ENCODE measurements around the gene COL5A1. TPM values are rescaled to one million over a fixed set of nuclear protein-coding genes. Genes with fewer than 3 reads are reported as not detected.

The COL5A1 gene
- polyA plus RNA-seq, 1 donor (not counting 4 experiments of a cell fraction or from before 2014, with no cell fraction given) = 3.1 TPM

DNA sequence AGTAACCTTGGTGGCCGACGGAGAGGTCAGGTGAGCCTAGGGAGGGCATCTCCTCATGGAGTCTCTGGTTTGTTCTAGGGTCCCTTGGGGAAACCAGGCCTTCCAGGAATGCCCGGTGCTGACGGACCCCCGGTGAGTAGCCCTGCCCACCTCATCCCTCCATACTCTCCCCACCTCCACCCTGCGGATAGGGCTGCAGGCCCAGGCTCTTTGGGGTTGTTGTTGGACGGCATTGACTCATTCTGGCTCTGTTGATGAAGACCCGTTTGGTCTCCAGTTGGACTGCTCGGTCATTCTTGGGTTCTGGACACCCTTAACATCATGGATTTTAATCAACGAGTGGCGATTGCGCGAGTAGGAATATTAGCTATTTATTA lies 126.7 kb downstream of the COL5A1 start:
- H3K4me2 ChIP-seq (ENCODE audit: control insufficient read depth, extremely low read depth, insufficient read depth, low read depth, low read length) = no peak overlapping the region
- H3K79me2 ChIP-seq (ENCODE audit: control insufficient read depth, insufficient read depth, low read length) = no peaks in the 10 kb centered on the region
- FAIRE-seq (no peak), DNase-seq (ENCODE audit: low read depth, low spot score) (no peak)
- H3K9me1 ChIP-seq (ENCODE audit: control insufficient read depth, extremely low read depth, insufficient read depth, low read length) = no peaks in the 10 kb centered on the region
- H3K27ac ChIP-seq (ENCODE audit: control insufficient read depth, insufficient read depth, low read length) = no peak overlapping the region
- H4K20me1 ChIP-seq (ENCODE audit: control insufficient read depth, extremely low read depth, insufficient read depth, low read length) = no peaks in the 10 kb centered on the region
- H3K27me3 ChIP-seq (ENCODE audit: control insufficient read depth, extremely low read depth, insufficient read depth, low read length) = no peaks in the 10 kb centered on the region
- dilution Hi-C loops (cut with MboI; ENCODE audit: extremely low pct_ligation_motif_present, low sequenced_read_pairs) = no loop called here
- peaks cover 6% of the 10 kb centered on the region for H3K4me1 ChIP-seq (ENCODE audit: control insufficient read depth, extremely low read depth, insufficient read depth, low read length)
- no peak overlapping the region for H3K9ac ChIP-seq (ENCODE audit: control insufficient read depth, extremely low read depth, insufficient read depth, low read length)
- H3K36me3 ChIP-seq (ENCODE audit: control insufficient read depth in 2 of 2, extremely low read depth in 1 of 2, insufficient read depth in 2 of 2, low read length in 2 of 2) = peaks cover 0 to 2% of the 10 kb centered on the region in 2 experiments
- H2AFZ ChIP-seq (ENCODE audit: control insufficient read depth, low read length) = no peak overlapping the region
- H3K9me3 ChIP-seq (ENCODE audit: control insufficient read depth, low read depth, low read length) = no peaks in the 10 kb centered on the region
- TF ChIP-seq, protein P1, sequence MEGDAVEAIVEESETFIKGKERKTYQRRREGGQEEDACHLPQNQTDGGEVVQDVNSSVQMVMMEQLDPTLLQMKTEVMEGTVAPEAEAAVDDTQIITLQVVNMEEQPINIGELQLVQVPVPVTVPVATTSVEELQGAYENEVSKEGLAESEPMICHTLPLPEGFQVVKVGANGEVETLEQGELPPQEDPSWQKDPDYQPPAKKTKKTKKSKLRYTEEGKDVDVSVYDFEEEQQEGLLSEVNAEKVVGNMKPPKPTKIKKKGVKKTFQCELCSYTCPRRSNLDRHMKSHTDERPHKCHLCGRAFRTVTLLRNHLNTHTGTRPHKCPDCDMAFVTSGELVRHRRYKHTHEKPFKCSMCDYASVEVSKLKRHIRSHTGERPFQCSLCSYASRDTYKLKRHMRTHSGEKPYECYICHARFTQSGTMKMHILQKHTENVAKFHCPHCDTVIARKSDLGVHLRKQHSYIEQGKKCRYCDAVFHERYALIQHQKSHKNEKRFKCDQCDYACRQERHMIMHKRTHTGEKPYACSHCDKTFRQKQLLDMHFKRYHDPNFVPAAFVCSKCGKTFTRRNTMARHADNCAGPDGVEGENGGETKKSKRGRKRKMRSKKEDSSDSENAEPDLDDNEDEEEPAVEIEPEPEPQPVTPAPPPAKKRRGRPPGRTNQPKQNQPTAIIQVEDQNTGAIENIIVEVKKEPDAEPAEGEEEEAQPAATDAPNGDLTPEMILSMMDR (optimal IDR thresholded peaks at IDR 0.05 in 1 of 3, IDR thresholded peaks at IDR 0.05 in 1 of 3, conservative IDR thresholded peaks at IDR 0.05 in 1 of 3; ENCODE audit: extremely low read depth in 1 of 3, insufficient read depth in 2 of 3, low read length in 3 of 3) = no peak
- no peak for TF ChIP-seq EZH2 (IDR thresholded peaks at IDR 0.05; ENCODE audit: low read length)
- H3K4me3 ChIP-seq (ENCODE audit: control insufficient read depth in 2 of 3, extremely low read depth in 1 of 3, insufficient read depth in 2 of 3, low read depth in 1 of 3, low read length in 3 of 3) = no peak overlapping the region

DNA sequence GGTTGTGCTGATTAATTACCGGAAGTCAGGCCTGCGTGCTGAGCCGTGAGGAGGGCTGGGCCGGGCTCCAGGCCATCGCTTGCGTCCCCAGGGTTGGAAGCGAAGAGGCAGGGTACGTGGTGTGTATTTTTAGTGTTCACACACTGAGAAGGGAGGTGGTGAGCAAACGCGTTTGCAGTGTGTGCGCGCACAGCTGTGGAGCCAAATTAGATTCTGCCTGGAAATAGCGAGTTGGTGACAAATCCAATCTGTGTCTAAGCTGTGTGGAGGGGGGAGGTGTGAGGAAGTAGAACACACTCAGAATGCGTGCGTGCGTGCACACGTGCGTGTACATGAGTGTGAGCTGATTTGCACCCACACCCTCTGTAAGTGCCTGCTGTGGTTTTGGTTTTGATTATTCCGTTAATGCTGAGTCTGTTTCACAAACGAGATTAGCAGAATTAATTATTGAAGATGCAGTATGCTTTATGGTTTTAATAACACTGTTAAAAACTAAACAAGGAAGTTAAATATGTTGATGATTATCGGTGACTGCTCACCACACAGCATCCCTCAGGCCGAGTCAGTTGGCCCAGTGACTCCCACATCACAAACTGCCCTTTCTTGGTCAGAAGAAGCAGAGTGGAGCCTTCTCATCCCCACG lies 127.2 kb downstream of the COL5A1 start:
- no peak for TF ChIP-seq EZH2 (IDR thresholded peaks at IDR 0.05; ENCODE audit: low read length)
- TF ChIP-seq, protein P1 (optimal IDR thresholded peaks at IDR 0.05 in 1 of 3, IDR thresholded peaks at IDR 0.05 in 1 of 3, conservative IDR thresholded peaks at IDR 0.05 in 1 of 3; ENCODE audit: extremely low read depth in 1 of 3, insufficient read depth in 2 of 3, low read length in 3 of 3) = no peak
- Histone ChIP-seq H3K27me3 (ENCODE audit: control insufficient read depth, extremely low read depth, insufficient read depth, low read length) (no peaks in the 10 kb centered on the region), H3K4me3 (ENCODE audit: control insufficient read depth in 2 of 3, extremely low read depth in 1 of 3, insufficient read depth in 2 of 3, low read depth in 1 of 3, low read length in 3 of 3) (no peak overlapping the region), H3K9me3 (ENCODE audit: control insufficient read depth, low read depth, low read length) (no peaks in the 10 kb centered on the region), H3K4me2 (ENCODE audit: control insufficient read depth, extremely low read depth, insufficient read depth, low read depth, low read length) (no peak overlapping the region), H3K9me1 (ENCODE audit: control insufficient read depth, extremely low read depth, insufficient read depth, low read length) (no peaks in the 10 kb centered on the region), H3K9ac (ENCODE audit: control insufficient read depth, extremely low read depth, insufficient read depth, low read length) (no peak overlapping the region), H3K4me1 (ENCODE audit: control insufficient read depth, extremely low read depth, insufficient read depth, low read length) (peaks cover 6% of the 10 kb centered on the region), H4K20me1 (ENCODE audit: control insufficient read depth, extremely low read depth, insufficient read depth, low read length) (no peaks in the 10 kb centered on the region), H3K27ac (ENCODE audit: control insufficient read depth, insufficient read depth, low read length) (no peak overlapping the region), H3K79me2 (ENCODE audit: control insufficient read depth, insufficient read depth, low read length) (no peaks in the 10 kb centered on the region), H2AFZ (ENCODE audit: control insufficient read depth, low read length) (no peak overlapping the region), H3K36me3 (ENCODE audit: control insufficient read depth in 2 of 2, extremely low read depth in 1 of 2, insufficient read depth in 2 of 2, low read length in 2 of 2) (peaks cover 0 to 2% of the 10 kb centered on the region in 2 experiments)
- FAIRE-seq = no peak
- no peak for DNase-seq (ENCODE audit: low read depth, low spot score)
- dilution Hi-C loops (cut with MboI; ENCODE audit: extremely low pct_ligation_motif_present, low sequenced_read_pairs) = no loop called here
